ENCODE data around the gene EFNA3.

EFNA3 gene

GRCh38 chr1:155076371-155076770 lies 2.3 kb upstream of the EFNA3 start:
- peaks cover 30% of the 10 kb centered on the region for H3K27me3 ChIP-seq (ENCODE audit: control insufficient read depth, insufficient read depth, low read length)
- no peaks in the 10 kb centered on the region for H3K9me3 ChIP-seq (ENCODE audit: control insufficient read depth, low read length)
- H3K9ac ChIP-seq (ENCODE audit: low read length) = no peak overlapping the region
- no peak overlapping the region for H3K4me3 ChIP-seq (ENCODE audit: low read length)
- H3K4me1 ChIP-seq (ENCODE audit: control insufficient read depth, insufficient read depth, low read length) = peaks cover 44% of the 10 kb centered on the region
- H3K36me3 ChIP-seq (ENCODE audit: control insufficient read depth, insufficient read depth, low read length) = no peaks in the 10 kb centered on the region

GRCh38 chr1:155077346-155077745 lies 1.3 kb upstream of the EFNA3 start:
- peaks cover 48% of the 10 kb centered on the region for H3K4me1 ChIP-seq (ENCODE audit: control insufficient read depth, insufficient read depth, low read length)
- no peak overlapping the region for H3K9ac ChIP-seq (ENCODE audit: low read length)
- no peak overlapping the region for H3K4me3 ChIP-seq (ENCODE audit: low read length)
- peaks cover 37% of the 10 kb centered on the region for H3K27me3 ChIP-seq (ENCODE audit: control insufficient read depth, insufficient read depth, low read length)
- H3K9me3 ChIP-seq (ENCODE audit: control insufficient read depth, low read length) = no peaks in the 10 kb centered on the region
- H3K36me3 ChIP-seq (ENCODE audit: control insufficient read depth, insufficient read depth, low read length) = no peaks in the 10 kb centered on the region

- no peaks in the 10 kb centered on the region for H3K36me3 ChIP-seq (ENCODE audit: control insufficient read depth, insufficient read depth, low read length)
- no peak overlapping the region for H3K9ac ChIP-seq (ENCODE audit: low read length)
- H3K4me1 ChIP-seq (ENCODE audit: control insufficient read depth, insufficient read depth, low read length) = peaks cover 54% of the 10 kb centered on the region
- H3K4me3 ChIP-seq (ENCODE audit: low read length) = no peak overlapping the region
- H3K27me3 ChIP-seq (ENCODE audit: control insufficient read depth, insufficient read depth, low read length) = peaks cover 39% of the 10 kb centered on the region
- no peaks in the 10 kb centered on the region for H3K9me3 ChIP-seq (ENCODE audit: control insufficient read depth, low read length)
Observed at GRCh38 chr1:155077758-155078445, 735 bp upstream of the EFNA3 start.

GRCh38 chr1:155079210-155079486 lies 511 bp downstream of the EFNA3 start:
- H3K36me3 ChIP-seq (ENCODE audit: control insufficient read depth, insufficient read depth, low read length) = no peaks in the 10 kb centered on the region
- H3K4me3 ChIP-seq (ENCODE audit: low read length) = no peak overlapping the region
- H3K9me3 ChIP-seq (ENCODE audit: control insufficient read depth, low read length) = no peaks in the 10 kb centered on the region
- peaks cover 52% of the 10 kb centered on the region for H3K27me3 ChIP-seq (ENCODE audit: control insufficient read depth, insufficient read depth, low read length)
- peaks cover 66% of the 10 kb centered on the region for H3K4me1 ChIP-seq (ENCODE audit: control insufficient read depth, insufficient read depth, low read length)
- H3K9ac ChIP-seq (ENCODE audit: low read length) = no peak overlapping the region

GRCh38 chr1:155079487-155080311 lies 1.1 kb downstream of the EFNA3 start:
- Histone ChIP-seq H3K9me3 (ENCODE audit: control insufficient read depth, low read length) (no peaks in the 10 kb centered on the region), H3K27me3 (ENCODE audit: control insufficient read depth, insufficient read depth, low read length) (peaks cover 57% of the 10 kb centered on the region), H3K4me3 (ENCODE audit: low read length) (no peak overlapping the region), H3K36me3 (ENCODE audit: control insufficient read depth, insufficient read depth, low read length) (no peaks in the 10 kb centered on the region), H3K9ac (ENCODE audit: low read length) (peak overlapping the region; percentile 30), H3K4me1 (ENCODE audit: control insufficient read depth, insufficient read depth, low read length) (peaks cover 72% of the 10 kb centered on the region)

GRCh38 chr1:155080312-155081228 lies 1.9 kb downstream of the EFNA3 start:
- H3K36me3 ChIP-seq (ENCODE audit: control insufficient read depth, insufficient read depth, low read length) = no peaks in the 10 kb centered on the region
- no peaks in the 10 kb centered on the region for H3K9me3 ChIP-seq (ENCODE audit: control insufficient read depth, low read length)
- H3K4me3 ChIP-seq (ENCODE audit: low read length) = no peak overlapping the region
- H3K9ac ChIP-seq (ENCODE audit: low read length) = no peak overlapping the region
- peaks cover 57% of the 10 kb centered on the region for H3K27me3 ChIP-seq (ENCODE audit: control insufficient read depth, insufficient read depth, low read length)
- peaks cover 75% of the 10 kb centered on the region for H3K4me1 ChIP-seq (ENCODE audit: control insufficient read depth, insufficient read depth, low read length)

- peaks cover 57% of the 10 kb centered on the region for H3K27me3 ChIP-seq (ENCODE audit: control insufficient read depth, insufficient read depth, low read length)
Observed at GRCh38 chr1:155081472-155082300, 3.0 kb downstream of the EFNA3 start.

GRCh38 chr1:155082301-155083051 lies 3.8 kb downstream of the EFNA3 start:
- peaks cover 79% of the 10 kb centered on the region for H3K4me1 ChIP-seq (ENCODE audit: control insufficient read depth, insufficient read depth, low read length)
- H3K9ac ChIP-seq (ENCODE audit: low read length) = peak overlapping the region; percentile 18
- no peaks in the 10 kb centered on the region for H3K36me3 ChIP-seq (ENCODE audit: control insufficient read depth, insufficient read depth, low read length)
- H3K4me3 ChIP-seq (ENCODE audit: low read length) = peak overlapping the region; percentile 19
- H3K9me3 ChIP-seq (ENCODE audit: control insufficient read depth, low read length) = no peaks in the 10 kb centered on the region
- H3K27me3 ChIP-seq (ENCODE audit: control insufficient read depth, insufficient read depth, low read length) = peaks cover 57% of the 10 kb centered on the region

More at GRCh38 chr1:155081472-155082300, 3.0 kb downstream of the EFNA3 start:
- Histone ChIP-seq H3K9ac (ENCODE audit: low read length) (no peak overlapping the region), H3K36me3 (ENCODE audit: control insufficient read depth, insufficient read depth, low read length) (no peaks in the 10 kb centered on the region), H3K9me3 (ENCODE audit: control insufficient read depth, low read length) (no peaks in the 10 kb centered on the region), H3K4me3 (ENCODE audit: low read length) (no peak overlapping the region), H3K4me1 (ENCODE audit: control insufficient read depth, insufficient read depth, low read length) (peaks cover 83% of the 10 kb centered on the region)

- H3K36me3 ChIP-seq (ENCODE audit: control insufficient read depth, insufficient read depth, low read length) = no peaks in the 10 kb centered on the region
- peak overlapping the region; percentile 18 for H3K9ac ChIP-seq (ENCODE audit: low read length)
- no peaks in the 10 kb centered on the region for H3K9me3 ChIP-seq (ENCODE audit: control insufficient read depth, low read length)
- peaks cover 57% of the 10 kb centered on the region for H3K27me3 ChIP-seq (ENCODE audit: control insufficient read depth, insufficient read depth, low read length)
- peak overlapping the region; percentile 19 for H3K4me3 ChIP-seq (ENCODE audit: low read length)
- peaks cover 73% of the 10 kb centered on the region for H3K4me1 ChIP-seq (ENCODE audit: control insufficient read depth, insufficient read depth, low read length)
Observed at GRCh38 chr1:155083052-155083541, 4.5 kb downstream of the EFNA3 start.

GRCh38 chr1:155083865-155084721 lies 5.5 kb downstream of the EFNA3 start:
- H3K27me3 ChIP-seq (ENCODE audit: control insufficient read depth, insufficient read depth, low read length) = peaks cover 56% of the 10 kb centered on the region
- H3K4me1 ChIP-seq (ENCODE audit: control insufficient read depth, insufficient read depth, low read length) = peaks cover 67% of the 10 kb centered on the region
- H3K9ac ChIP-seq (ENCODE audit: low read length) = peak overlapping the region; percentile 75
- no peaks in the 10 kb centered on the region for H3K36me3 ChIP-seq (ENCODE audit: control insufficient read depth, insufficient read depth, low read length)
- H3K4me3 ChIP-seq (ENCODE audit: low read length) = peak overlapping the region; percentile 87
- no peaks in the 10 kb centered on the region for H3K9me3 ChIP-seq (ENCODE audit: control insufficient read depth, low read length)
